K562 (cell line): ENCODE measurements around the gene C13orf46. TPM values are rescaled to one million over a fixed set of nuclear protein-coding genes. Genes with fewer than 3 reads are reported as not detected.

Experiments
- ATAC-seq: fragments of 200-7000 bp; cut with Tn5 transposase; 3 replicates; pipeline ENCODE4 v1.9.1; 2020; ENCODE audit warnings: moderate library complexity
- BruUV-seq: library from RNA; stranded (reverse); fragments of 400-500 nt; replicated peaks from 2 replicates; lab custom pipeline; 2021; lab: Mats Ljungman, UMichigan
- CTCF ChIA-PET: fragments of 300-600 bp; formaldehyde crosslinking; extraction: SDS; loops from one replicate; lab custom pipeline; 2021; ENCODE audit warnings: low intra/inter-chr PET ratio; lab: Yijun Ruan, JAX
- POLR2A ChIA-PET: fragments of 300-600, 350-650 bp; sonication (Branson Sonifier 250); formaldehyde crosslinking; extraction: SDS; loops from one replicate; lab custom pipeline; 2021; ENCODE audit warnings: antibody characterized with exemption, inconsistent platforms; lab: Yijun Ruan, JAX
- DNase-seq, 4 experiments: peaks; one replicate each; pipeline versions ENCODE4 v3.0.0 to v3.0.0-alpha.2; 2011 to 2018; ENCODE audit warnings: low spot score in 3 of 4, mixed read lengths in 3 of 4; ENCODE audit errors: extremely low read depth in 1 of 4
- FAIRE-seq: peaks from 2 replicates; lab custom pipeline; 2011; peaks lifted over from hg19 to GRCh38; lab: Jason Lieb, UNC
- H2AFZ ChIP-seq: 2 replicates; pipeline ENCODE4 v1.6.0; 2011; ENCODE audit warnings: low read depth, low read length, control low read depth, inconsistent platforms
- H3K27ac ChIP-seq: fragments of 200-600 bp; 3 replicates; pipeline ENCODE4 v1.8.0; 2011; ENCODE audit warnings: low read depth, mild to moderate bottlenecking, control low read depth, inconsistent platforms, low read length, moderate library complexity, mixed read lengths; ENCODE audit errors: extremely low read depth
- H3K27me3 ChIP-seq, 2 experiments: fragments of 300-600 bp in 1 of 2; 2 replicates in 1 of 2; 3 replicates in 1 of 2; pipeline versions ENCODE4 v1.6.0 to v1.8.0; 2011; ENCODE audit warnings: inconsistent platforms in 2 of 2, low read length in 2 of 2, mild to moderate bottlenecking in 1 of 2, mixed read lengths in 1 of 2, moderate library complexity in 1 of 2; ENCODE audit not compliant: control insufficient read depth in 2 of 2, insufficient read depth in 2 of 2
- H3K36me3 ChIP-seq: fragments of 300-600 bp; 3 replicates; pipeline ENCODE4 v1.8.0; 2011; ENCODE audit warnings: mild to moderate bottlenecking, low read length, inconsistent platforms; ENCODE audit not compliant: control insufficient read depth, insufficient read depth
- H3K4me1 ChIP-seq, 2 experiments: fragments of 200-600 bp in 1 of 2; replicated peaks in 1 of 2; 2 replicates in 1 of 2; 3 replicates in 1 of 2; pipeline versions ENCODE4 v1.5.1 to v1.8.0; 2011; ENCODE audit warnings: inconsistent platforms in 2 of 2, low read length in 2 of 2, mild to moderate bottlenecking in 1 of 2, mixed read lengths in 1 of 2, moderate library complexity in 1 of 2; ENCODE audit not compliant: control insufficient read depth in 2 of 2, insufficient read depth in 2 of 2
- H3K4me2 ChIP-seq: 2 replicates; pipeline ENCODE4 v1.6.1; 2011; ENCODE audit warnings: low read length, control low read depth, inconsistent platforms, mixed read lengths; ENCODE audit not compliant: insufficient read depth
- H3K4me3 ChIP-seq: fragments of 200-600 bp; sonication (generic), shearing (Covaris generic); 2 replicates; pipeline ENCODE4 v1.5.1; 2016; ENCODE audit warnings: control low read depth, inconsistent platforms
- H3K79me2 ChIP-seq: fragments of 200-600 bp; 3 replicates; pipeline ENCODE4 v1.8.0; 2011; ENCODE audit warnings: low read length, inconsistent platforms; ENCODE audit not compliant: control insufficient read depth, insufficient read depth
- H3K9ac ChIP-seq, 2 experiments: 2 replicates each; pipeline versions ENCODE4 v1.6.0 to v1.6.1; 2011; ENCODE audit warnings: low read depth in 2 of 2, low read length in 2 of 2, control low read depth in 1 of 2, inconsistent platforms in 1 of 2, mild to moderate bottlenecking in 1 of 2, mixed read lengths in 1 of 2; ENCODE audit not compliant: insufficient read depth in 1 of 2
- H3K9me1 ChIP-seq: one replicate; pipeline ENCODE4 v1.6.0; 2011; ENCODE audit warnings: inconsistent platforms, mild to moderate bottlenecking, low read length, moderate library complexity; ENCODE audit not compliant: control insufficient read depth, insufficient read depth
- H3K9me3 ChIP-seq: replicated peaks from 2 replicates; pipeline ENCODE4 v1.5.1; 2011; ENCODE audit warnings: low read depth, low read length, inconsistent platforms; ENCODE audit not compliant: control insufficient read depth, insufficient read depth
- H4K20me1 ChIP-seq: replicated peaks from 2 replicates; pipeline ENCODE4 v1.6.1; 2011; ENCODE audit warnings: low read length, inconsistent platforms, mixed read lengths; ENCODE audit not compliant: control insufficient read depth, insufficient read depth
- C11orf30 ChIP-seq: fragments of 450-650 bp; IDR thresholded peaks from 2 replicates; pipeline ENCODE4 v1.6.1; 2016; ENCODE audit warnings: low read depth, mild to moderate bottlenecking
- MAFG ChIP-seq: fragments of 450-650 bp; conservative IDR thresholded peaks from 2 replicates; pipeline ENCODE4 v1.6.1; 2016; ENCODE audit warnings: missing genetic modification characterization, missing compliant biosample characterization
- MAFK ChIP-seq: IDR thresholded peaks from 2 replicates; pipeline ENCODE4 v1.6.1; 2011; ENCODE audit warnings: low read length, improper control_type of control experiment
- NFE2 ChIP-seq: IDR thresholded peaks from 2 replicates; pipeline ENCODE4 v1.6.1; 2014; ENCODE audit warnings: antibody characterized with exemption, low read depth
- NFE2L1 ChIP-seq: fragments of 450-650 bp; IDR thresholded peaks from 2 replicates; pipeline ENCODE4 v1.6.1; 2016; ENCODE audit warnings: missing genetic modification characterization, low read depth, mild to moderate bottlenecking, missing compliant biosample characterization, moderate library complexity, borderline replicate concordance
- NR4A1 ChIP-seq, 2 experiments: fragments of 250-450 bp in 1 of 2; fragments of 450-650 bp in 1 of 2; sonication (Bioruptor Pico) in 1 of 2; IDR thresholded peaks; 2 replicates each; pipeline versions ENCODE4 v1.4.0 to v1.6.1; 2016 to 2020; ENCODE audit warnings: mild to moderate bottlenecking in 2 of 2, missing compliant biosample characterization in 1 of 2, missing genetic modification characterization in 1 of 2, moderate library complexity in 1 of 2
- RBBP5 ChIP-seq: fragments of 200-600 bp; sonication (generic); IDR thresholded peaks from 2 replicates; pipeline ENCODE4 v1.6.1; 2012; ENCODE audit warnings: borderline replicate concordance, mild to moderate bottlenecking, low read length, control low read depth, inconsistent platforms; ENCODE audit not compliant: insufficient read depth, poor library complexity, severe bottlenecking
- SMAD2 ChIP-seq: fragments of 150-350 bp; IDR thresholded peaks from 2 replicates; pipeline ENCODE4 v1.6.1; 2014; ENCODE audit warnings: low read depth, mild to moderate bottlenecking, low read length
- ZNF263 ChIP-seq: sonication (generic); formaldehyde crosslinking; IDR thresholded peaks from 2 replicates; pipeline ENCODE4 v1.8.0; 2022; ENCODE audit warnings: mild to moderate bottlenecking, missing genetic modification reagents, borderline replicate concordance
- ZNF778 ChIP-seq: fragments of 450-650 bp; formaldehyde crosslinking; IDR thresholded peaks from 2 replicates; pipeline ENCODE4 v1.4.0; 2020; ENCODE audit warnings: mild to moderate bottlenecking, moderate library complexity
- WGBS: fragments of 100-300 bp; shearing (Covaris generic); methylation state at CpG from one replicate; pipeline ENCODE4 v1.1.6; 2016; ENCODE audit warnings: low coverage, mixed read lengths; ENCODE audit not compliant: insufficient coverage; ENCODE audit errors: missing lambda C conversion rate; 5-methylcytosine and 5-hydroxymethylcytosine counted together
- in situ Hi-C: fragments of 300-500 bp; cut with MboI; formaldehyde crosslinking; loops from 4 replicates; pipeline ENCODE4 v1.15.0; 2018; ENCODE audit warnings: inconsistent platforms, mixed read lengths
- intact Hi-C: fragments of 100-400 bp; cut with micrococcal nuclease; formaldehyde crosslinking; loops from 2 replicates; pipeline ENCODE4 v1.14.2; 2022
- polyA plus RNA-seq, 8 experiments: library from polyadenylated mRNA; depleted of rRNA in 4 of 8; stranded (reverse) in 5 of 8; unstranded in 3 of 8; fragments of >200 nt; fragmentation: Nextera tagmentation in 2 of 8; fragmentation: Illumina TruSeq in 1 of 8; extraction: Ambion mirVana in 2 of 8; extraction: Trizol in 1 of 8; gene quantifications; 2 replicates each; pipeline versions ENCODE4 v1.2.1 to v1.2.3, GENCODE V29; 2011 to 2014; ENCODE audit warnings: inconsistent platforms in 1 of 8, missing spikeins in 1 of 8
- total RNA-seq, 7 experiments: library from RNA; depleted of rRNA in 6 of 7; stranded (reverse); fragments of >200 nt in 6 of 7; fragmentation: Illumina TruSeq in 2 of 7; extraction: Trizol in 2 of 7; gene quantifications; 2 replicates each; pipeline versions ENCODE4 v1.2.1 to v1.2.3, GENCODE V29; 2011 to 2021; ENCODE audit warnings: low replicate concordance in 1 of 7
- TF ChIP-seq, protein P1 (sequence below): sonication (generic); formaldehyde crosslinking; IDR thresholded peaks from 2 replicates; pipeline ENCODE4 v1.8.0; 2022; ENCODE audit warnings: missing genetic modification reagents, mild to moderate bottlenecking, borderline replicate concordance

Gene C13orf46
- total and polyA plus RNA-seq, 9 of the 15 experiments (the other 6 are each of a cell fraction or from before 2014, with no cell fraction given), result 0.04 to 0.24 (median 0.05) TPM; not detected in 4

DNA sequence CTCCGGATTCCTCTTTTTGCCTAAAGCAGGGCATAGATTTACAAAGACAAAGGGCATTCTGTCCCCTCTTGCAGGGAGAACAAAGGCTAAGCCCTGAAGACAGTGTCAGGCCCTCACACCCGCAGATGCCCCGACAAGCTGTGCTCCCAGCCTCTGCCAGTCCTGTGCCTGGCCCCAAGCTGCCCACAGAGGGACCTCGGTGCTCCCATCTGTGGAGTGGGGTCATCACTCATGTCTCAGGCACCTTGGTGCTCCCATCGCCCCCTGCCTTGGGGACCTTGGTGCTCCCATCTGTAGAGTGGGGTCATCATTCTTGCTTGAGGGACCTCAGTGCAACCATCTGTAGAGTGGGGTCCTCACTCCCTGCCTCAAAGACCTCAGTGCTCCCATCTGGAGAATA lies 24.3 kb downstream of the C13orf46 start:
- H3K27me3 ChIP-seq, result peaks cover 0 to 7% of the 10 kb centered on the region in 2 experiments; a peak in 1 of 5 replicates
- H3K4me1 ChIP-seq, result peaks cover 9 to 44% of the 10 kb centered on the region in 2 experiments; a peak in 4 of 5 replicates
- BruUV-seq, result no TSS peak
- no peak for DNase-seq
- H3K79me2 ChIP-seq, result no peaks in the 10 kb centered on the region
- no peak for FAIRE-seq
- intact Hi-C loops, result loop anchor here (5.0 kb wide), 1 partner anchor 132 kb away; no protein-coding TSS in a partner anchor
- TF ChIP-seq ZNF263 (CRISPR knock-in tag), result peak; percentile 80
- TF ChIP-seq RBBP5, result no peak
- TF ChIP-seq, all 486 proteins: peak for 1
- H4K20me1 ChIP-seq, result no peaks in the 10 kb centered on the region
- WGBS, result 20% methylated on average over 2 of the region's 5 CpGs
- H3K9me3 ChIP-seq, result no peaks in the 10 kb centered on the region
- ATAC-seq, result no peak
- H2AFZ ChIP-seq, result no peak overlapping the region
- no peak overlapping the region for H3K27ac ChIP-seq
- ChIA-PET POLR2A (no interaction called here), CTCF (no interaction called here)
- H3K9me1 ChIP-seq, result no peaks in the 10 kb centered on the region
- H3K4me3 ChIP-seq, result no peak overlapping the region
- no peaks in the 10 kb centered on the region for H3K36me3 ChIP-seq
- H3K4me2 ChIP-seq, result no peak overlapping the region
- in situ Hi-C loops, result no loop called here
- no peak overlapping the region for H3K9ac ChIP-seq

DNA sequence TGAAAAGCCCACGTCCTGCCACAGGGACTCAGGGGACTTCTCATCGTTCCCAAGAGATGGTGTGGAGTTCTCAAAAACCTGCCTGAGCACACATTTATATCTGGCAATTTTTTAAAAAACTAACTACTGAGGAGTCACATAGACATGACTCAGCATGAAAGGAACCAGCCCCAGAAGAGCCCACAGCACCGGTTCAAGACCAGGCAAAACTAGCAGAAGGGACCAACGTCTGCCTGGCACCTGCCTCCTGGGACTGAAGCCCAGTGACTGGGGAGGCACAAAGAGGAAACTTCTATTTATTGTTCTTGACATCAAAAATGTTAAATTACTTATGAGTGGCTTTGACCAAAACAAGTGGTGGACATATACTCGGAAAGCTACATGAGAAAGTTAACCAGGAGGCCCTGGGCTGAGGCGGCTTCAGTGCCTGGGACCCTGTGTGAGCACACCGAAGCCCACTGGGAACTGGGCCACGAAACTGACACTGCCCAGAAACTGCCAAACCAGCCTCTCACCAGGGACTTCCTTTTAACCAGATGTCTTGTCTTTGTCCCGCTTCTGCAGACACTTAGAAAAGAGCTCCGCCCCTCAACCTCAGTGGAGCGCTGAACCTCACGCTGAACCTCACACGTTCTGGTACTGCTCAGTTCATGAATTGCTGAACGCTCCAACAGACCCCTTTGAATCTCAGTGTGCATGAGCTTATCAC lies 25.7 kb downstream of the C13orf46 start:
- Histone ChIP-seq H3K9me1 (no peaks in the 10 kb centered on the region), H2AFZ (peak overlapping the region; percentile 55; the same call in 1 of the 2 replicates), H3K79me2 (no peaks in the 10 kb centered on the region), H3K9me3 (no peaks in the 10 kb centered on the region), H3K4me2 (no peak overlapping the region), H3K36me3 (no peaks in the 10 kb centered on the region), H3K27ac (no peak overlapping the region), H4K20me1 (no peaks in the 10 kb centered on the region), H3K4me1 (peaks cover 9 to 40% of the 10 kb centered on the region in 2 experiments; a peak in 4 of 5 replicates), H3K4me3 (no peak overlapping the region), H3K9ac (no peak overlapping the region), H3K27me3 (peaks cover 0 to 12% of the 10 kb centered on the region in 2 experiments; a peak in 1 of 5 replicates)
- ATAC-seq (no peak), DNase-seq (no peak), FAIRE-seq (no peak)
- intact Hi-C loops (loop anchor here (5.0 kb wide), 1 partner anchor 131 kb away; no protein-coding TSS in a partner anchor), in situ Hi-C loops (no loop called here)
- CTCF ChIA-PET, result no interaction called here
- no TSS peak for BruUV-seq
- POLR2A ChIA-PET, result interaction anchor here (0.5 to 1.0 kb wide), 2 partner anchors 11 to 105 kb away, joined by 5 read pairs; no protein-coding TSS in a partner anchor
- WGBS, result 35% methylated on average over 14 of the region's 14 CpGs
- TF ChIP-seq ZNF778 (CRISPR knock-in tag), result no peak
- TF ChIP-seq, protein P1, sequence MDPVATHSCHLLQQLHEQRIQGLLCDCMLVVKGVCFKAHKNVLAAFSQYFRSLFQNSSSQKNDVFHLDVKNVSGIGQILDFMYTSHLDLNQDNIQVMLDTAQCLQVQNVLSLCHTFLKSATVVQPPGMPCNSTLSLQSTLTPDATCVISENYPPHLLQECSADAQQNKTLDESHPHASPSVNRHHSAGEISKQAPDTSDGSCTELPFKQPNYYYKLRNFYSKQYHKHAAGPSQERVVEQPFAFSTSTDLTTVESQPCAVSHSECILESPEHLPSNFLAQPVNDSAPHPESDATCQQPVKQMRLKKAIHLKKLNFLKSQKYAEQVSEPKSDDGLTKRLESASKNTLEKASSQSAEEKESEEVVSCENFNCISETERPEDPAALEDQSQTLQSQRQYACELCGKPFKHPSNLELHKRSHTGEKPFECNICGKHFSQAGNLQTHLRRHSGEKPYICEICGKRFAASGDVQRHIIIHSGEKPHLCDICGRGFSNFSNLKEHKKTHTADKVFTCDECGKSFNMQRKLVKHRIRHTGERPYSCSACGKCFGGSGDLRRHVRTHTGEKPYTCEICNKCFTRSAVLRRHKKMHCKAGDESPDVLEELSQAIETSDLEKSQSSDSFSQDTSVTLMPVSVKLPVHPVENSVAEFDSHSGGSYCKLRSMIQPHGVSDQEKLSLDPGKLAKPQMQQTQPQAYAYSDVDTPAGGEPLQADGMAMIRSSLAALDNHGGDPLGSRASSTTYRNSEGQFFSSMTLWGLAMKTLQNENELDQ (CRISPR knock-in tag), result no peak
- no peak for TF ChIP-seq NR4A1 (CRISPR knock-in tag; IDR thresholded peaks at IDR 0.05)
- no peak for TF ChIP-seq NR4A1 (tag; IDR thresholded peaks at IDR 0.05)
- TF ChIP-seq MAFG (tag), result peak; percentile 79
- peak; percentile 77 for TF ChIP-seq C11orf30
- peak; percentile 49; the same call in 1 of the 2 replicates for TF ChIP-seq MAFK
- TF ChIP-seq NFE2, result peak; percentile 74
- 0 out of 2 replicates have a peak, but pooled peaks have one; percentile 15 for TF ChIP-seq NFE2L1 (tag)
- no peak for TF ChIP-seq SMAD2
